HG03520 (cell line): ENCODE data around the gene PRPSAP1.
"Not testable (repeated sequence)": the region's sequence is repeated elsewhere in the genome, so short reads cannot be mapped to it uniquely, and the experiment has no call there.

Experiments
- ATAC-seq: cut with Tn5 transposase; IDR thresholded peaks from one replicate; pipeline ENCODE4 v1.9.1; 2021; ENCODE audit warnings: mild to moderate bottlenecking, moderate library complexity; ENCODE audit not compliant: unreplicated experiment

The PRPSAP1 gene

GRCh38 chr17:76327696-76328095 is 26.0 kb downstream of the PRPSAP1 start:
- no peak for ATAC-seq

GRCh38 chr17:76326306-76326705 is 27.4 kb downstream of the PRPSAP1 start:
- ATAC-seq, result no peak

GRCh38 chr17:76318586-76318985 is 35.1 kb downstream of the PRPSAP1 start:
- ATAC-seq, result no peak

GRCh38 chr17:76317535-76317934 is 36.2 kb downstream of the PRPSAP1 start:
- no peak for ATAC-seq

GRCh38 chr17:76314392-76315227 is 39.1 kb downstream of the PRPSAP1 start:
- ATAC-seq, result no peak

- ATAC-seq, result no peak
Observed at GRCh38 chr17:76312735-76313134, 41.0 kb downstream of the PRPSAP1 start.

- ATAC-seq, result no peak
Observed at GRCh38 chr17:76309461-76309860, 44.3 kb downstream of the PRPSAP1 start.

- ATAC-seq, result no peak
Observed at GRCh38 chr17:76307966-76308338, 45.8 kb downstream of the PRPSAP1 start, which contains the start of gene QRICH2. QRICH2 (minus strand) TSS chr17:76308276; CDS start chr17:76307998, 278 bp downstream.

- no peak for ATAC-seq
Observed at GRCh38 chr17:76307299-76307965, 46.3 kb downstream of the PRPSAP1 start.

GRCh38 chr17:76305135-76305454 is 48.6 kb downstream of the PRPSAP1 start:
- not testable (repeated sequence) for ATAC-seq

GRCh38 chr17:76304226-76305134 is 49.2 kb downstream of the PRPSAP1 start:
- no peak for ATAC-seq

GRCh38 chr17:76297436-76297835 is 56.3 kb downstream of the PRPSAP1 start:
- ATAC-seq, result no peak

- no peak for ATAC-seq
Observed at GRCh38 chr17:76296889-76297288, 56.8 kb downstream of the PRPSAP1 start.

- no peak for ATAC-seq
Observed at GRCh38 chr17:76296186-76296585, 57.5 kb downstream of the PRPSAP1 start.

GRCh38 chr17:76293106-76293505 is 60.6 kb downstream of the PRPSAP1 start:
- ATAC-seq, result no peak

GRCh38 chr17:76292567-76292966 is 61.1 kb downstream of the PRPSAP1 start:
- ATAC-seq, result no peak

- no peak for ATAC-seq
Observed at GRCh38 chr17:76281573-76282371, 71.9 kb downstream of the PRPSAP1 start.

- ATAC-seq, result no peak
Observed at GRCh38 chr17:76280650-76281049, 73.1 kb downstream of the PRPSAP1 start.

- no peak for ATAC-seq
Observed at GRCh38 chr17:76279742-76280287, 73.9 kb downstream of the PRPSAP1 start.
